Measurements from ENCODE around the gene SH3PXD2A.

The SH3PXD2A gene

GRCh38 chr10:103599907-103600306 lies 255.5 kb downstream of the SH3PXD2A start:
- DNase-seq: no peak
- in situ Hi-C loops (cut with MboI; ENCODE audit: low pct_unique_long_range_greater_than_20kb, low sequenced_read_pairs): no loop called here

- in situ Hi-C loops (cut with MboI; ENCODE audit: low pct_unique_long_range_greater_than_20kb, low sequenced_read_pairs): no loop called here
Measured at GRCh38 chr10:103599211-103599610, 256.2 kb downstream of the SH3PXD2A start.

GRCh38 chr10:103598654-103599115 lies 256.7 kb downstream of the SH3PXD2A start:
- DNase-seq: peak; percentile 55
- in situ Hi-C loops (cut with MboI; ENCODE audit: low pct_unique_long_range_greater_than_20kb, low sequenced_read_pairs): no loop called here

More at GRCh38 chr10:103599211-103599610, 256.2 kb downstream of the SH3PXD2A start:
- DNase-seq: no peak

- DNase-seq: no peak
- in situ Hi-C loops (cut with MboI; ENCODE audit: low pct_unique_long_range_greater_than_20kb, low sequenced_read_pairs): no loop called here
Measured at GRCh38 chr10:103597003-103597402, 258.4 kb downstream of the SH3PXD2A start.

GRCh38 chr10:103595933-103596726 lies 259.2 kb downstream of the SH3PXD2A start:
- DNase-seq: no peak
- in situ Hi-C loops (cut with MboI; ENCODE audit: low pct_unique_long_range_greater_than_20kb, low sequenced_read_pairs): no loop called here

GRCh38 chr10:103593022-103593570 lies 262.3 kb downstream of the SH3PXD2A start:
- in situ Hi-C loops (cut with MboI; ENCODE audit: low pct_unique_long_range_greater_than_20kb, low sequenced_read_pairs): no loop called here
- no peak for DNase-seq

- DNase-seq: peak; percentile 63
- in situ Hi-C loops (cut with MboI; ENCODE audit: low pct_unique_long_range_greater_than_20kb, low sequenced_read_pairs): no loop called here
Measured at GRCh38 chr10:103592186-103593021, 263.0 kb downstream of the SH3PXD2A start.

GRCh38 chr10:103590744-103591291 lies 264.6 kb downstream of the SH3PXD2A start:
- in situ Hi-C loops (cut with MboI; ENCODE audit: low pct_unique_long_range_greater_than_20kb, low sequenced_read_pairs): no loop called here
- no peak for DNase-seq

- DNase-seq: no peak
- in situ Hi-C loops (cut with MboI; ENCODE audit: low pct_unique_long_range_greater_than_20kb, low sequenced_read_pairs): no loop called here
Measured at GRCh38 chr10:103590060-103590459, 265.3 kb downstream of the SH3PXD2A start.

GRCh38 chr10:103589074-103589630 lies 266.2 kb downstream of the SH3PXD2A start:
- DNase-seq: no peak
- in situ Hi-C loops (cut with MboI; ENCODE audit: low pct_unique_long_range_greater_than_20kb, low sequenced_read_pairs): no loop called here

- in situ Hi-C loops (cut with MboI; ENCODE audit: low pct_unique_long_range_greater_than_20kb, low sequenced_read_pairs): no loop called here
Measured at GRCh38 chr10:103587073-103587472, 268.3 kb downstream of the SH3PXD2A start.

GRCh38 chr10:103585011-103585405 lies 270.4 kb downstream of the SH3PXD2A start:
- no peak for DNase-seq
- in situ Hi-C loops (cut with MboI; ENCODE audit: low pct_unique_long_range_greater_than_20kb, low sequenced_read_pairs): no loop called here

More at GRCh38 chr10:103587073-103587472, 268.3 kb downstream of the SH3PXD2A start:
- no peak for DNase-seq

- in situ Hi-C loops (cut with MboI; ENCODE audit: low pct_unique_long_range_greater_than_20kb, low sequenced_read_pairs): no loop called here
- peak; percentile 41 for DNase-seq
Measured at GRCh38 chr10:103584216-103585010, 271.0 kb downstream of the SH3PXD2A start.

GRCh38 chr10:103583871-103584215 lies 271.5 kb downstream of the SH3PXD2A start:
- no peak for DNase-seq
- in situ Hi-C loops (cut with MboI; ENCODE audit: low pct_unique_long_range_greater_than_20kb, low sequenced_read_pairs): no loop called here

GRCh38 chr10:103582331-103583123 lies 272.8 kb downstream of the SH3PXD2A start:
- in situ Hi-C loops (cut with MboI; ENCODE audit: low pct_unique_long_range_greater_than_20kb, low sequenced_read_pairs): no loop called here
- no peak for DNase-seq

GRCh38 chr10:103581499-103581898 lies 273.9 kb downstream of the SH3PXD2A start:
- DNase-seq: no peak
- in situ Hi-C loops (cut with MboI; ENCODE audit: low pct_unique_long_range_greater_than_20kb, low sequenced_read_pairs): no loop called here

- DNase-seq: no peak
- in situ Hi-C loops (cut with MboI; ENCODE audit: low pct_unique_long_range_greater_than_20kb, low sequenced_read_pairs): no loop called here
Measured at GRCh38 chr10:103580430-103580829, 274.9 kb downstream of the SH3PXD2A start.

- no peak for DNase-seq
- in situ Hi-C loops (cut with MboI; ENCODE audit: low pct_unique_long_range_greater_than_20kb, low sequenced_read_pairs): no loop called here
Measured at GRCh38 chr10:103580011-103580410, 275.4 kb downstream of the SH3PXD2A start.

All from KBM-7 (cell line).